Kidney epithelial cell (primary cell): Measurements from ENCODE around the gene TTC29. TPM values are rescaled to one million over a fixed set of nuclear protein-coding genes. Genes with fewer than 3 reads are reported as not detected.
"Not testable (repeated sequence)": the region's sequence is repeated elsewhere in the genome, so short reads cannot be mapped to it uniquely, and the experiment has no call there.

ENCODE experiments used
- DNase-seq: peaks from one replicate; pipeline ENCODE4 v3.0.0-alpha.2; 2010; ENCODE audit warnings: low read depth
- H3K27me3 ChIP-seq: 2 replicates; pipeline ENCODE4 v1.6.0; 2011; ENCODE audit warnings: low read length; ENCODE audit not compliant: control insufficient read depth, insufficient read depth
- H3K36me3 ChIP-seq: 2 replicates; pipeline ENCODE4 v1.5.1; 2011; ENCODE audit warnings: low read length; ENCODE audit not compliant: control insufficient read depth, insufficient read depth
- H3K4me3 ChIP-seq: 2 replicates; pipeline ENCODE4 v1.5.1; 2011; ENCODE audit warnings: low read depth, mild to moderate bottlenecking, control low read depth, low read length
- CTCF ChIP-seq: IDR thresholded peaks from 2 replicates; pipeline ENCODE4 v1.5.1; 2011; ENCODE audit warnings: mild to moderate bottlenecking, moderate library complexity, low read length, control low read depth, inconsistent platforms; ENCODE audit not compliant: insufficient read depth, poor library complexity, severe bottlenecking
- total RNA-seq: library from RNA; depleted of rRNA; stranded (reverse); fragments of >200 nt; gene quantifications from 2 replicates; pipeline ENCODE4 v1.2.3, GENCODE V29; 2015

Gene TTC29
- total RNA-seq, 1 donor from 2014 or later: 0.79 TPM

- DNase-seq: no peak
- H3K4me3 ChIP-seq: no peak overlapping the region
- no peaks in the 10 kb centered on the region for H3K27me3 ChIP-seq
- no peak for TF ChIP-seq CTCF
- H3K36me3 ChIP-seq: no peaks in the 10 kb centered on the region
Measured at GRCh38 chr4:146674829-146675570, 270.7 kb downstream of the TTC29 start.

- not testable (repeated sequence) for H3K4me3 ChIP-seq, H3K27me3 ChIP-seq, H3K36me3 ChIP-seq, DNase-seq
Measured at GRCh38 chr4:146663968-146664311, 281.7 kb downstream of the TTC29 start.

GRCh38 chr4:146661367-146661766, 284.3 kb downstream of the TTC29 start:
- no peak for TF ChIP-seq CTCF
- H3K27me3 ChIP-seq: no peaks in the 10 kb centered on the region
- DNase-seq: no peak

More at GRCh38 chr4:146661367-146661766, 284.3 kb downstream of the TTC29 start:
- Histone ChIP-seq H3K4me3 (no peak overlapping the region), H3K36me3 (no peaks in the 10 kb centered on the region)
